ENCODE results near the gene KLK15. TPM values are rescaled to one million over a fixed set of nuclear protein-coding genes. Genes with fewer than 3 reads are reported as not detected.

The KLK15 gene
- total RNA-seq = not detected

GRCh38 chr19:50833117-50833801, at the start of gene KLK15:
Gene KLK15 (minus strand): TSS chr19:50833574. CDS start chr19:50831492, 2,082 bp downstream.
- TF ChIP-seq CTCF (IDR thresholded peaks at IDR 0.05) = no peak
- ATAC-seq (ENCODE audit: low FRiP score) (no peak), DNase-seq (ENCODE audit: low spot score) (no peak)

DNA sequence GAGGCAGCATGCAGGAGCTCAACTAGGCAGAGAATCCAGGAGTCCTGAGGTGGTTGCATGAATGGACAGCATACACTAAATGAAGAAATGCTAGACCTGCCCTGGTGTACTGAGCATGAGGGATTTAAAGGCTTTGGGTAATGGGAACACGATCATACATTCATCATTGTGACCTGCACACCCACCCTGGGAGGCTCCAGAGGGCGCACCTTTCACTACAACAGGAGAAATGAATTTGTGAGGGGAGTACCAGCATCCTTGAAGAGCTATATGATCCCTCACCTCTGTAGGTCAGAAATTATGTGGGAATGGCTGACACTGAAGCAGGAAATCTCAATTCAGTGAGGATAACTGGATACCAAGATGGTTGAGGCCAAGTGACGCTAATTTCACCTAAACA, 48.8 kb upstream of the KLK15 start:
- TF ChIP-seq CTCF (IDR thresholded peaks at IDR 0.05) = no peak
- ATAC-seq (ENCODE audit: low FRiP score) (no peak), DNase-seq (ENCODE audit: low spot score) (no peak)

DNA sequence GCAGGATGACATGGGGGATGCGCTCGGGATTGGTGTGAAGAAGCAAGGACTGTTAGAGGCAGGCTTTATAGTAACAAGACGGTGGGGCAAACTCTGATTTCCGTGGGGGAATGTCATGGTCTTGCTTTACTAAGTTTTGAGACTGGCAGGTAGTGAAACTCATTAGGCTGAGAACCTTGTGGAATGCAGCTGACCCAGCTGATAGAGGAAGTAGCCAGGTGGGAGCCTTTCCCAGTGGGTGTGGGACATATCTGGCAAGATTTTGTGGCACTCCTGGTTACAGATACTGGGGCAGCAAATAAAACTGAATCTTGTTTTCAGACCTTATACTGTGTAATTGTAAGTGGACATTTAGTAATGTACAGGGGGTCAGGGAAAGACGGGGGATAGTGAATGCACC, 46.9 kb upstream of the KLK15 start:
- no peak for DNase-seq (ENCODE audit: low spot score)
- ATAC-seq (ENCODE audit: low FRiP score) = no peak
- no peak for TF ChIP-seq CTCF (IDR thresholded peaks at IDR 0.05)

DNA sequence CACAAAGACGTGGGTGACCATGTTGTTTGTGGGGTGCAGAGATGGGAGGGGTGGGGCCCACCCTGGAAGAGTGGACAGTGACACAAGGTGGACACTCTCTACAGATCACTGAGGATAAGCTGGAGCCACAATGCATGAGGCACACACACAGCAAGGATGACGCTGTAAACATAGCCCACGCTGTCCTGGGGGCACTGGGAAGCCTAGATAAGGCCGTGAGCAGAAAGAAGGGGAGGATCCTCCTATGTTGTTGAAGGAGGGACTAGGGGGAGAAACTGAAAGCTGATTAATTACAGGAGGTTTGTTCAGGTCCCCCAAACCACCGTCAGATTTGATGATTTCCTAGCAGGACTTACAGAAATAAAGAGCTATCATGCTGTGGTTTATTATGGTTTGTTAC, 45.5 kb upstream of the KLK15 start:
- ATAC-seq (ENCODE audit: low FRiP score) (no peak), DNase-seq (ENCODE audit: low spot score) (no peak)
- TF ChIP-seq CTCF (IDR thresholded peaks at IDR 0.05) = no peak

DNA sequence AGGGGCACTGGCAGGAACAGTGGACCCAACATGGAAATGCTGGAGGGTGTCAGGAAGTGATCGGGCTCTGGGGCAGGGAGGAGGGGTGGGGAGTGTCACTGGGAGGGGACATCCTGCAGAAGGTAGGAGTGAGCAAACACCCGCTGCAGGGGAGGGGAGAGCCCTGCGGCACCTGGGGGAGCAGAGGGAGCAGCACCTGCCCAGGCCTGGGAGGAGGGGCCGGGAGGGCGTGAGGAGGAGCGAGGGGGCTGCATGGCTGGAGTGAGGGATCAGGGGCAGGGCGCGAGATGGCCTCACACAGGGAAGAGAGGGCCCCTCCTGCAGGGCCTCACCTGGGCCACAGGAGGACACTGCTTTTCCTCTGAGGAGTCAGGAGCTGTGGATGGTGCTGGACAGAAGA, 44.0 kb upstream of the KLK15 start:
- no peak for ATAC-seq (ENCODE audit: low FRiP score)
- no peak for TF ChIP-seq CTCF (IDR thresholded peaks at IDR 0.05)
- DNase-seq (ENCODE audit: low spot score) = no peak

- DNase-seq (ENCODE audit: low spot score) = no peak
- ATAC-seq (ENCODE audit: low FRiP score) = no peak
- no peak for TF ChIP-seq CTCF (IDR thresholded peaks at IDR 0.05)
Measured at GRCh38 chr19:50876456-50876855, 43.1 kb upstream of the KLK15 start.

DNA sequence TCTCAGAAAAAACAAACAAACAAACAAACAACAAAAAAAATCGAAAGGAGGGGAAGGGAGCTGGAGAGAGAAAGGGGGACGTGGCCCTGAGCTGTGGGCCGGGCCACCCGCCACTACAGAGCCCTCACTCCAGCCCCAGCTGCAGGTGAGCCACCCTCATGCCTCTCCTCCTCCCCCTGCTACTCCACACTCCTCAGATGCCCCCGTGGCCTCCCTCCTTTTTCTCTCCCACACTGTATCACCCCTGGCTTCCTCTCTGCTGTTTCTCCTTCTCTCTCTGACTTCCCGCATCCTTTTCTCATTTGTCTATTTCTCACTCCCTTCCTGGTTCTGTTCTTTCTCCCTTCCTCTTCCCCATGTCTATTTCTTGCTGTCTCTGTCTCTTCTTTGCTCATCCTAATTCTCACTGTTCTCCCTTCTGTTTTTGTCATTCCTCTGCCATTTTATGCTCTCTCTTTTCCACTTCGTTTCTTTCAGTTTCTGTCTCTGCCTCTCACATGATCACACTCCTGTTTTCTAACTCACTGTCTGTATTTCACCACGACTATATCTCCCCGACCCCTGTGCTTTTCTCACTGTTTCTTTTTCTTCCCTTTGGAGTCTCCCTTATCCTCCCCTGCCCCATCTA, 42.5 kb upstream of the KLK15 start:
- no peak for TF ChIP-seq CTCF (IDR thresholded peaks at IDR 0.05)
- DNase-seq (ENCODE audit: low spot score) (no peak), ATAC-seq (ENCODE audit: low FRiP score) (no peak)

Data from omental fat pad (tissue), 4 donors.